Measurements from ENCODE around the gene WWC2.

DNA sequence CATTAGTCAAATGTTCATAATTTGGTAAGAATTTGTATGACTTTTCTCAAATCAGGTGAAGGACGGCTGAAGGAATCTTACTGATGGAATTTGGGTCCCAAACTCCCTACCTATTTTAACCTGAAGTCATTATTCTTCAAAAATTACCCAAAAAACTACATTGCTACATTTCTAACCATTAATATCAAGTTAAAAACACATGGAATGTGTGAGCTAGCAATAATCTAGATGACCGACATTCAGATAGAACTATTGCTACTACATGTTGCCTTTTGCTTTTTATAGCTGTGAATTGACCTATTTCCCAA, 25.3 kb upstream of the WWC2 start:
- TF ChIP-seq EZH2 (IDR thresholded peaks at IDR 0.05): no peak
- no peak for TF ChIP-seq POLR2AphosphoS5 (IDR thresholded peaks at IDR 0.05; ENCODE audit: borderline replicate concordance, low read depth, low read length)
